ENCODE measurements around the gene IGSF22. TPM values are rescaled to one million over a fixed set of nuclear protein-coding genes. Genes with fewer than 3 reads are reported as not detected.
"Not testable (repeated sequence)": the region's sequence is repeated elsewhere in the genome, so short reads cannot be mapped to it uniquely, and the experiment has no call there.

Gene IGSF22
- polyA plus RNA-seq, 4 donors = 0.27 to 1.3 (median 0.69) TPM

DNA sequence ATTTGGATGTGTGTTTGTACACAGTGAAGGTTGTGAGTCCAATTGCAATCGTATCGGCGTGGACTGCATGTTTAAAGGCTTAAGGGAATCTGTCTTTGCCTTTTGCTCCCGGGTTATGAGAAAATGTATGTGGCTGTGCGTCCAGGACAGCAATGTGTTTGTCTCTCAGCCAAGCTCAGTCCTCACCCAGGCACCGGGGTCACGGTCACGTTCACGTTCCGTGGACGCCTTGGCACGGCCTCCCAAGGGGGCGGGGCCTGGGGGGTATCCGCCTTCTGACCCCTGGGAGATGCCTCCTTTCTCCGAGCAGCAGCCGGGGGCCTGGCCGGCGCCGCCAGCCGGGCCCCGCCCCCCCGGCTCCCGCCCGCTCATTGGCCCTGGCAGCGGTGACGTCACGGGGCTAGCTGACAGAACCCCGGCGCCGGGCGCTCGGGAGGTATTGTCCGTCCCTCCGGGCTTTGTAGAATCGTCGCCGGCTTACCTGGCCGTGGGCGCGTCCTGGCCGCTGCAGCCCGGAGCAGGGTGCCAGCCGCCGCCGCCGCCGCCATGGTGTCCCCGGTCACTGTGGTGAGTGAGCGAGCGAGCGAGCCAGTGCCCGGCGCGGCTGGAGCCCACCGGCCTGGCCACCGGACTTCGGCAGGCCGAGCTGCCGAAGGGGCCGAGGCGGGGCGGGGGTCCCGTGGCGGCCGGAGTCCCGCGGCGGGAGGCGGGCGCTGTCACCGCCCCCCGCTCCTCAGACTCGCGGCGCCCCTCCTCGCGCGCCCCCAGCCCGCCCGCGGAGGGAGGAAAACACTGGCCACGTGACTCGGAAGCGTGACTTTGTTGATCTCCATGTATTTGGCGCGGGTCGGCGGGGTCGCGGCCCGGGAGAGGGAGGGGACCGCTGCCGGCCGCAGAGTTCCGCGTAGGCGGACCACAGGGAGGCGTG lies 27.4 kb downstream of the IGSF22 start, which contains the start of gene TMEM86A:
TMEM86A (plus strand) TSS at position 439 of the 928 bp plus-strand sequence; CDS start at position 547, 108 bp downstream.
- Histone ChIP-seq H3K36me3 (ENCODE audit: control insufficient read depth in 3 of 3, insufficient read depth in 2 of 3, low read depth in 1 of 3, low read length in 3 of 3) (peaks cover 0 to 8% (median 0%) of the 10 kb centered on the region in 3 donors), H3K27me3 (ENCODE audit: control insufficient read depth in 3 of 3, insufficient read depth in 3 of 3, low read length in 3 of 3) (peaks cover 0 to 30% (median 0%) of the 10 kb centered on the region in 3 donors), H3K4me1 (ENCODE audit: control insufficient read depth in 3 of 3, insufficient read depth in 2 of 3, low read depth in 1 of 3, low read length in 2 of 3) (no peaks in the 10 kb centered on the region), H3K27ac (ENCODE audit: low read depth in 1 of 3, low read length in 2 of 3) (peak within 1 kb of the TSS in 2 of 3 donors; percentile 46 to 72), H3K4me3 (ENCODE audit: low read depth in 1 of 3, low read length in 3 of 3) (peak within 1 kb of the TSS; percentile 42 to 84 (median 69)), H3K9me3 (ENCODE audit: control insufficient read depth in 2 of 2, insufficient read depth in 1 of 2, low read depth in 1 of 2, low read length in 1 of 2) (no peaks in the 10 kb centered on the region)
- WGBS, 3 donors = 0 to 1% (median 1%) methylated on average over 54 to 98 of the region's 98 CpGs
- FAIRE-seq = no peak
- DNase-seq = peak; percentile 91 to 94

DNA sequence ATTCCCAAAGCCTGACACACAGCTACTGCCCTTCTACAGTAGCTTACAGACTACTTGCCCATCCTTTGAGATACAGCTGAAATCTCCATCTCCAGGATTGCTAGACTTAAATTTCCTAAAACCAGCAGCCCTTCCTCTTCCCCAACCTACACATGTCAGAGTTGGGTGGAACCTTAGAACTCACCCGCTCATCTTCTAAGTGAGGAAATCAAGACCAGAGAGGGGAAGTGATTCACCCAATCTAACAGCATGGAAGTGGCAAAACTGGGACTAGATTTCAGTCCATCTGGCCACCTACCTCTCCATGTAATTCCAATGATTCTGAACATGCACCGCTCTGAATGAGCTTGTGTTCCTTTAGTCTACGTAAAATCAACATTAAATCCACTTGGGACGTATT lies 28.4 kb downstream of the IGSF22 start:
- DNase-seq (no peak), FAIRE-seq (no peak)
- WGBS, 3 donors = 89 to 96% (median 90%) methylated on average over 4 of the region's 4 CpGs
- Histone ChIP-seq H3K9me3 (ENCODE audit: control insufficient read depth in 2 of 2, insufficient read depth in 1 of 2, low read depth in 1 of 2, low read length in 1 of 2) (no peaks in the 10 kb centered on the region), H3K4me3 (ENCODE audit: low read depth in 1 of 3, low read length in 3 of 3) (no peak overlapping the region), H3K27me3 (ENCODE audit: control insufficient read depth in 3 of 3, insufficient read depth in 3 of 3, low read length in 3 of 3) (peaks cover 0 to 30% (median 0%) of the 10 kb centered on the region in 3 donors), H3K4me1 (ENCODE audit: control insufficient read depth in 3 of 3, insufficient read depth in 2 of 3, low read depth in 1 of 3, low read length in 2 of 3) (no peaks in the 10 kb centered on the region), H3K27ac (ENCODE audit: low read depth in 1 of 3, low read length in 2 of 3) (no peak overlapping the region), H3K36me3 (ENCODE audit: control insufficient read depth in 3 of 3, insufficient read depth in 2 of 3, low read depth in 1 of 3, low read length in 3 of 3) (peaks cover 0 to 8% (median 0%) of the 10 kb centered on the region in 3 donors)

DNA sequence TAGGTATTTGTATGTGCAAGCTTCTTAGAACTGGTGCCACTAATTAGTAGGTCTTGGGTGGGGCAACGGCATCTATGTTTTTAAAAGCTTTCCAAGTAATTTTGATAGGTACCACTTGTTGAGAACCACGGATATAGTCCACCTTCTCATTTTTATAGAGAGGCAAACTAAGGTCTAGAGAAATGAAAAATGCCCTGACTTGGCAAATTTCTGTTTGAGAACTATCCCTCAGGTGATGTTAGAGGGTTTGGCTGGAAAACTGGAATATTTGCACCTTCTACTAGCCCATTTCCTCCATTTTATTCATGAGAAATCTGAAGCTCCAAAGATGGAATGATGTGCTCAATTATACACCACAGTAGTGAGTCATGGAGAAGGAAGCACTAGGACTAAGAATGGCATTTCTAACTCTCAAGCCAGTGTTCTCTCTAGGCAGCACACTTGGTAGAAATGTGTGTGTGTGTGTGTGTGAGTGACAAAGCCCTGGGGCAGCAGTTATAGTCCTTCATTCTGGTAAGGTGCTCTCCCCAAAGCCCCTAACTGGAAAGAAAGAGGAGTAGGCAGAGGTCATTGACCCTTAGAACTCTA lies 29.3 kb downstream of the IGSF22 start:
- Histone ChIP-seq H3K27ac (ENCODE audit: low read depth in 1 of 3, low read length in 2 of 3) (no peak overlapping the region), H3K36me3 (ENCODE audit: control insufficient read depth in 3 of 3, insufficient read depth in 2 of 3, low read depth in 1 of 3, low read length in 3 of 3) (peaks cover 0 to 7% (median 0%) of the 10 kb centered on the region in 3 donors), H3K27me3 (ENCODE audit: control insufficient read depth in 3 of 3, insufficient read depth in 3 of 3, low read length in 3 of 3) (peaks cover 0 to 30% (median 0%) of the 10 kb centered on the region in 3 donors), H3K4me1 (ENCODE audit: control insufficient read depth in 3 of 3, insufficient read depth in 2 of 3, low read depth in 1 of 3, low read length in 2 of 3) (no peaks in the 10 kb centered on the region), H3K9me3 (ENCODE audit: control insufficient read depth in 2 of 2, insufficient read depth in 1 of 2, low read depth in 1 of 2, low read length in 1 of 2) (no peaks in the 10 kb centered on the region), H3K4me3 (ENCODE audit: low read depth in 1 of 3, low read length in 3 of 3) (no peak overlapping the region)
- DNase-seq (no peak), FAIRE-seq (no peak)
- 80 to 90% (median 86%) methylated on average over 2 of the region's 2 CpGs for WGBS, 3 donors

DNA sequence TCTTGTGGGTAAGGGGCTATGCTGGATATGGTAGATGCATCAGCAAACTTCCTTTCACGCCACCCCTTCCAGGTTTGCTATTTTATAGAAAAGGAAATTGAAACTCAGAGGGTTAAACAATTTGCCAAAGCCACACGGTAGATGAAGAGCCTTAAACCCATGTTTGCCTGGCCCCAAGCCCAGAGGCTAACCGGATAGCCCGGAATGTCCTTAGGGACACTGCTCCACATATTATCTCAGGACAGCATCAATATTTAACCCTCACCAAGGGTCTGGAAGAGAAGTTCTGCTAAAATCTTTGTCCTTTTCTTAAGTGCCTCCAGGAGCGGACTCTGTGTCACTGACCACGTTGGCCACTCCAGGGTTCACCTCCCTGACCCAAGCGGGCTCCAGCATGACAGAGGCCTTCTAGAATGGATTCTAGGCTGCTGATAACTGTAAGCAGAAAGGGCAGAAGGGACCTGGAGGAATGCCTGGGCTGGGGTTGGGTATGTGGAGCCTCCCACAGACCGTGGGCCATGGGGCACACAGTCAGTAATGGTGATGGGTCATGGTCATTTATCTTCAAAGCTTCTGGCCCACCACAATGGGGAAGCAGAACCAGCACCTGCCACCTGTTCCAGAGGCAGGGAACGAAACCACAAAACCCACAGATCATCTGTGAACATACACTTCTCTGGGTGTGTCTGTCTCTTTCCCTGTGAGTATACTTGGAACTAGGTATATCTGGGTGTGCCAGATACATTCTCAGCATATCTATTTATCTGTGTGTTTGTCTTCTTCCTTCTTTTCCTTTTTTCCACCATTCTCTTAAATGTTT lies 32.8 kb downstream of the IGSF22 start:
- no peak overlapping the region for H3K27ac ChIP-seq (ENCODE audit: low read depth in 1 of 3, low read length in 2 of 3)
- no peak for FAIRE-seq
- 66 to 69% (median 67%) methylated on average over 9 of the region's 9 CpGs for WGBS, 3 donors

DNA sequence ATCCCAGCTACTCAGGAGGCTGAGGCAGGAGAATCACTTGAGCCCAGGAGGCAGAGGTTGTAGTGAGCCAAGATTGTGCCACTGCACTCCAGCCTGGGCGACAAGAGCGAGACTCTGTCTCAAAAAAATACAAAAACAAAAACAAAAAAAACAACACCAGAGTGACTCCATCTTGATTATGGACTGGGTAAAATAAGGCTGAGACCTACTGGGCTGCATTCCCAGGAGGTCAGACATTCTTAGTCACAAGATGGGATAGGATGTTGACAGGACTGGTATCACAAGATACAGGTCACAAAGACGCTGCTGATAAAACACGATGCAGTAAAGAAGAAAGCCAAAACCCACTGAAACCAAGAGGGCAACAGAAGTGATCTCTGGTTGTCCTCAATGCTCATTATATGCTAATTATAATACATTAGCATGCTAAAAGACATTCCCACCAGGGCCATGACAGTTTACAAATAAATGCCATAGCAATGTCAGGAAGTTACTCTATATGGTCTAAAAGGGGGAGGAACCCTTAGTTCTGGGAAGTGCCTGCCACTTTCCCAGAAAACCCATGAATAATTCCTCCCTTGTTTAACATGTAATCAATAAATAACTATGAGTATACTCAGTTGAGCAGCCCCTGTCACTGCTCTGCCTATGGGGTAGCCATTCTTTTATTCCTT lies 34.4 kb downstream of the IGSF22 start:
- not testable (repeated sequence) for H3K4me1 ChIP-seq (ENCODE audit: control insufficient read depth in 3 of 3, insufficient read depth in 2 of 3, low read depth in 1 of 3, low read length in 2 of 3); H3K4me3 ChIP-seq (ENCODE audit: low read depth in 1 of 3, low read length in 3 of 3); H3K27ac ChIP-seq (ENCODE audit: low read depth in 1 of 3, low read length in 2 of 3); FAIRE-seq; H3K36me3 ChIP-seq (ENCODE audit: control insufficient read depth in 3 of 3, insufficient read depth in 2 of 3, low read depth in 1 of 3, low read length in 3 of 3); H3K9me3 ChIP-seq (ENCODE audit: control insufficient read depth in 2 of 2, insufficient read depth in 1 of 2, low read depth in 1 of 2, low read length in 1 of 2); H3K27me3 ChIP-seq (ENCODE audit: control insufficient read depth in 3 of 3, insufficient read depth in 3 of 3, low read length in 3 of 3); DNase-seq
- WGBS, 3 donors = 71 to 78% (median 73%) methylated on average over 4 of the region's 4 CpGs

More for the DNA sequence above, 32.8 kb downstream of the IGSF22 start:
- Histone ChIP-seq H3K36me3 (ENCODE audit: control insufficient read depth in 3 of 3, insufficient read depth in 2 of 3, low read depth in 1 of 3, low read length in 3 of 3) (no peaks in the 10 kb centered on the region), H3K27me3 (ENCODE audit: control insufficient read depth in 3 of 3, insufficient read depth in 3 of 3, low read length in 3 of 3) (peaks cover 0 to 11% (median 0%) of the 10 kb centered on the region in 3 donors), H3K4me1 (ENCODE audit: control insufficient read depth in 3 of 3, insufficient read depth in 2 of 3, low read depth in 1 of 3, low read length in 2 of 3) (no peaks in the 10 kb centered on the region), H3K4me3 (ENCODE audit: low read depth in 1 of 3, low read length in 3 of 3) (no peak overlapping the region), H3K9me3 (ENCODE audit: control insufficient read depth in 2 of 2, insufficient read depth in 1 of 2, low read depth in 1 of 2, low read length in 1 of 2) (no peaks in the 10 kb centered on the region)
- DNase-seq = no peak

DNA sequence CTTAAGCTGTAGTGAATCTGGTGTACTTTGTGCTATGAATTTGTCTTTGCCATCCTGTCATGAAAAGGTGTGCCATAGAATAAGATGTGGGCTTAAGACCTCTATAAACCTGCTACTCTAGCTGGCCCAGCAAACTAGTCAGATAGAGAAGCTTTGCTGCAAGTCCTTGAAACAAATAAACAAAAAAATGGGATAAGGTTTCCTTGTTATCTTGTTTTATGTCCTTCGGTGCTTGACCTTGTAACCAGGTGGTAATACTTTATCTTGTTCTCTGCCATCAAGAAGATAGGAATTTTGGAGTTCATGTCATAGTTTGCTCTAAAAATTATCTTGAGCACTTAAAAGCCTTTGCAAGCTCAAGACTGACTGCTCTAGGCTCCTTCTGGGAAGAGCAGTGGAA lies 41.7 kb downstream of the IGSF22 start:
- DNase-seq = no peak

DNA sequence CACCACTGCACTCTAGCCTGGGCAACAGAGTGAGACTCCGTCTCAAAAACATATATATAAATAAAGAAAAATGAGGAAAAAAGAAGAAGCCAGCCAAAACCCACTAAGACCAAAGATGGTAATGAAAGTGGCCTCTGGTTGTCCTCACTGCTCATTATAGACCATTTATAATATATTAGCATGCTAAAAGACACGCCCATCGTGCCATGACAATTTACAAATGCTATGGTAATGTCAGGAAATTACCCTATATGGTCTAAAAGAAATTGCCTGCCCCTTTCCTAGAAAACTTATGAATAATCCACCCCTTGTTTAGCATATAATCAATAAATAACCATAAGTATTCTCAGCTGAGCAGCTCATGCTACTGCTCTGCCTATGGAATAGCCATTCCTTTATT lies 43.5 kb downstream of the IGSF22 start:
- H3K27me3 ChIP-seq (ENCODE audit: control insufficient read depth in 3 of 3, insufficient read depth in 3 of 3, low read length in 3 of 3) = no peaks in the 10 kb centered on the region
- FAIRE-seq = no peak
- WGBS, 3 donors = 90 to 99% (median 91%) methylated on average over 3 of the region's 3 CpGs
- no peak for DNase-seq
- no peaks in the 10 kb centered on the region for H3K4me1 ChIP-seq (ENCODE audit: control insufficient read depth in 3 of 3, insufficient read depth in 2 of 3, low read depth in 1 of 3, low read length in 2 of 3)
- H3K9me3 ChIP-seq (ENCODE audit: control insufficient read depth in 2 of 2, insufficient read depth in 1 of 2, low read depth in 1 of 2, low read length in 1 of 2) = no peaks in the 10 kb centered on the region
- no peak overlapping the region for H3K4me3 ChIP-seq (ENCODE audit: low read depth in 1 of 3, low read length in 3 of 3)
- no peak overlapping the region for H3K27ac ChIP-seq (ENCODE audit: low read depth in 1 of 3, low read length in 2 of 3)
- H3K36me3 ChIP-seq (ENCODE audit: control insufficient read depth in 3 of 3, insufficient read depth in 2 of 3, low read depth in 1 of 3, low read length in 3 of 3) = no peaks in the 10 kb centered on the region

More for the DNA sequence above, 41.7 kb downstream of the IGSF22 start:
- 18 to 66% (median 40%) methylated on average over 1 of the region's 1 CpG for WGBS, 3 donors
- Histone ChIP-seq H3K4me3 (ENCODE audit: low read depth in 1 of 3, low read length in 3 of 3) (no peak overlapping the region), H3K27ac (ENCODE audit: low read depth in 1 of 3, low read length in 2 of 3) (no peak overlapping the region), H3K27me3 (ENCODE audit: control insufficient read depth in 3 of 3, insufficient read depth in 3 of 3, low read length in 3 of 3) (no peaks in the 10 kb centered on the region), H3K4me1 (ENCODE audit: control insufficient read depth in 3 of 3, insufficient read depth in 2 of 3, low read depth in 1 of 3, low read length in 2 of 3) (no peaks in the 10 kb centered on the region), H3K36me3 (ENCODE audit: control insufficient read depth in 3 of 3, insufficient read depth in 2 of 3, low read depth in 1 of 3, low read length in 3 of 3) (no peaks in the 10 kb centered on the region), H3K9me3 (ENCODE audit: control insufficient read depth in 2 of 2, insufficient read depth in 1 of 2, low read depth in 1 of 2, low read length in 1 of 2) (no peaks in the 10 kb centered on the region)
- no peak for FAIRE-seq

All from small intestine (tissue), 7 donors.